PC-9 (cell line): ENCODE data around the gene MTURN.

Experiments
- CTCF ChIP-seq: fragments of 200-600 bp; sonication (generic); conservative IDR thresholded peaks from 2 replicates; pipeline ENCODE4 v1.6.1; 2017; ENCODE audit warnings: mixed run types, antibody characterized with exemption, mild to moderate bottlenecking, moderate library complexity
- EZH2 ChIP-seq: fragments of 200-600 bp; sonication (generic); IDR thresholded peaks from 2 replicates; pipeline ENCODE4 v1.8.0; 2017; ENCODE audit warnings: antibody characterized with exemption, low read depth

DNA sequence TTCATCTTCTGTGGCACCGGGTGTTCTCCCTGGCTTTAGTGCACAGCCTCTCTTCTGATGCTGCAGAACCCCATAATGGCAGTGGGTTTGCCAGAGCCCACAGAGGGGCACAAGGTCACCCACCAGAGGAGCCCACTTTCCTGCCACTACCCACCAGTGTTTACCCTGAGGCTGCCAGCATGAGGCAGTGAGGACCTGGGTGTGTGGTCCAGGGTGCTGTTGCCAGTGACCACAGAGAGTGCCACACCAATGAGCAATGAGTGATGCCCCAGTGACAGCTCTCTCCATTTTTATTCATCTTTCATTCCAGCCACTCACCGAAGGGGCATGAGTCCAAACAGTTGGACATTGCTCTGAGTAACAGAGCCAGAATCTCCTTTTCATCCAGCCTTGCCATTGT lies 34.8 kb downstream of the MTURN start:
- TF ChIP-seq EZH2 (no peak), CTCF (no peak)
